Ureter (tissue), 1 donor: ENCODE data around the gene PKN3. TPM values are rescaled to one million over a fixed set of nuclear protein-coding genes. Genes with fewer than 3 reads are reported as not detected.

Source experiments
- DNase-seq: peaks from one replicate; pipeline ENCODE4 v3.0.0-alpha.2; 2020; ENCODE audit warnings: low spot score
- total RNA-seq: library from RNA; stranded (reverse); gene quantifications from one replicate; pipeline ENCODE4 v1.2.4, GENCODE V29; 2023
- donor health status: DM: yes; HTN: yes; CAD: no.

PKN3 gene
- total RNA-seq, 1 donor from 2014 or later: 11.1 TPM

GRCh38 chr9:128716581-128717254 lies 14.4 kb downstream of the PKN3 start:
- no peak for DNase-seq

- DNase-seq: no peak
Measured at GRCh38 chr9:128718047-128718446, 15.7 kb downstream of the PKN3 start.

DNA sequence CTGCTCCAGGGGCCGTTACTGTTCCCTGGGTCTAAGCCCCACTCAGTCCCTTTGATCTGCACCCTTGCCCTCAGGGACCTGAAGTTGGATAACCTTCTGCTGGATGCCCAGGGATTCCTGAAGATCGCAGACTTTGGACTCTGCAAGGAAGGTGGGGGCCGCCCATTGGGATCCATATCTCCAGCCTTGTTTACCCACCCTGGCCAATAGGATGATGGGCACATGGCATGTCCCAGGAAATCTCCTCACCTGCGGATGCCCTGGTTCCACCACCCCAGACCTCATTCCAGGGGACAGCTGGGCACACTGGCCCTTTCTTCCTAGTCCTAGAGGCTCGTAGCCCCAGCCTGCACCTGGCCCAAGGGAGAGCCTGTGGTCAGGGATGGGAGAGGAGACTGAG lies 16.2 kb downstream of the PKN3 start:
- DNase-seq: no peak

- DNase-seq: no peak
Measured at GRCh38 chr9:128719919-128720605, 17.8 kb downstream of the PKN3 start.

DNA sequence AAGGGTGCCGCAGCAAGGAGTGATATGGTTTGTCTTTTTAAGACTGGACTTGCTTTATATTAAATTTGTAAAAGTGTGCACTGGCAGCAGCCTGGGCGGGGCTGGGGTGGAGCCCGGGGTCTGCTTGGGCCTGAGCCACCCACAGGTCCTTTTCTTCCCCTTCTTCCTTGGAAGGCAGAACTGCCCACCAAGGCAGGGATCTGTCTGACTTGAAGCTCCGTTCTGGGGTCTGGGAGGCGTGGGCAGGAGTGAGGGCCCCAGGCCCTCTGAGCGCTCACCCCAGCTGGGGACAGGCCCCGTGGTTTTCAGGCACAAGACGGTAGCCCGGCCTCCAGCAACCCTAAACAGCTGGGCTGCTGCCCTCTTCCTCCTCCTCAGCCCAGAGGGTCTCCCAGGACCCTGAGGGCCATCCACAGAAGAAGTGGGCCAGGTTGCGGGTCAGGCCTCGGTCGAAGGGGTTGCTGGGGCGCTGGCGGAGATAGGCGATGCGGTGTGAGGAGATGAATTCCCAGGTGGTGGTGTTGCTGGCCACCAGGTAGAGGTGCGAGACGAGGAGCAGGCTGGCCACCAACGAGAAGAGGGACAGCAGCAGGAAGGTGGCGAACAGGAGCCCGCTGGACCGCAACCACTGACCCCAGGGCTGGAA lies 18.7 kb downstream of the PKN3 start:
- no peak for DNase-seq

DNA sequence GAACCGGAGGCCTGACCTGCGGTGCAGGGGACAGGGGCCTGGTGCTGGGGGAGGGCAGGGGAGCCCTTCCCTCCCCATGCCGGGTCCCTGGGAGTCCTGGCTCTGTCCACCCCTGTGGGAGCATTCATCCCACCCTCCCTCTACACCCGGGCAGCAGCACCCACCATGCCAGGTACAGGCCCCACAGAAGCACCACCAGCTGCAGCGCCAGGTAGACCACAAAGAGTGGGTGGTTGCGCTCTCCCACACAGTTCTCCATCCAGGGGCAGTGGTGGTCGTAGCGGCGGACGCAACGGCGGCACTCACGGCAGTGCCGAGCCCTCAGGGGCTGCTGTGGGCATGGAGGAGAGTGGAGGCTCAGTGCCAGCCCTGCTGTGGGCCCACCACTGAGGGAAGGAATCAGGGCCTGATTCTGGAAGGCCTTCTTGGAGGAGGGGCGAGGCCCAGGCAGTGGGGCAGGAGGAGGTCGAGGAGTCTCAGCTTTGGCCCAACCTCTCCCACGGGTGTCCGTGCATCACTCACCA lies 19.2 kb downstream of the PKN3 start:
- no peak for DNase-seq

- no peak for DNase-seq
Measured at GRCh38 chr9:128722380-128723351, 20.4 kb downstream of the PKN3 start.

- DNase-seq: no peak
Measured at GRCh38 chr9:128723352-128723865, 21.1 kb downstream of the PKN3 start.

DNA sequence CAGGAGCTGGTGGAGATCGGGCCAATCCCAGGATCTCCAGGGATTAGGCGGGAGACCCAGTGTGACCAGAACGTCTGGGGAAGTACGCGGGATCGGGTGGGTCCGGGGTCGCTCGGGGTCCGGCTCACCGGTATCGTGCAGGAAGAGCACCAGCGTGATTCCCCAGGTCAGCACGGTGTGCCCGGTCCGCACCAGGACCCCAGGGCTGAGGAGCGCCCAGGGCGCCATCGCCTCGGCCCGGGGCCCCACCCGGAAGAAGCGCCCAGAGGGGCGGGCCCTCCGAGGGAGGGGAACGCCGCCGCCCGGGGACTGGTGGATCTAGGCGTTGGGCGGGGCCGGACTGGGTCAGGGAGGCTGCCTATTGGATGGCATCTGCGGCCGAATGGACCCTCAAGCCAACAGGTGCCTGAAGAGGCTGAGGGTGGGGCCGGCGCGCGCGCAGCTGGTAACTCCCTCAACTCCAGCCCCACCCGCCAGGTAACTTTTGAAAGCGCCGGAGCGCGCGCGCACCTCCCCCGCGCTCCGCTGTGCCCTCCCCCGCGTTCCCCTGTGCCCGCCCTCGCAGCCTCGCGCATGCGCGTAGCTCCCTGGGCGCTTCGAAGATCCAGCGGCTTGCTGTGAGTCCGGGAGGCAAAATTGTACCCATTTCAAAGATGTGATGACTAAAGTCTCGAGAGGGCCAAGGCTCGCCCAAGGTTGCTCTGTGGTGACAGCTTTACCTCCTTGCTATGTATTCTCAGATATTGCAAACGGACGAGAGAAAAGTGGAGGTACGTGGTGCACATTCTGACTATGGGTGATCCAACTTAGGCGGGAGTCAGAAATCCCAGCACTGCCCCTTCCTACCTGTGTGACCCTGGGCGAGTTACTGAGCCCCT lies 21.8 kb downstream of the PKN3 start, which contains the start of gene ZDHHC12:
Gene ZDHHC12, minus strand, starts transcription at position 262 of the 878 bp plus-strand sequence. Its CDS starts 34 bp downstream, at position 228.
- DNase-seq: peak; percentile 97

DNA sequence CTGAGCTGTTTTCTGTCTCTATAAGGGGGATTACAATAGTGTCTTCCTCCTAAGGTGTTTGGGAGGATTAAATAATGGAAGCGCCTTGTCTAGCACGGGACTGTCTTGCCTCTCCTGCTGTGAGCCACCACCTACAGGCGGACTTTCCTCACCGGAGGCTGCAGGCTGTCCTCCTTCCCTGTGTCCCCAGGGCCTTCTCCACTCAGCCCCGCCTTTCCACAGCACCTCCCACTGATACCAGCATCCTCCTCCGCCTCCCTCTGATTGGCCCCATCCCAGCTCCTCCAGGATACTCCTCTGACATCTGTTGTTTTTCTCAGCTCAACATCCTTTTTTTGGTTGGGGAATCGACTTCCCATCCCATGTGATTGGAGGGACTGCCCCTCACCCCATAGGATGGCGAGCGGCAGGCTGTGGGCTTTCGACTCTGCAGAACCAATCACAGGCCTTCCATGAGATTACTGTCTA lies 22.5 kb downstream of the PKN3 start:
- DNase-seq: peak; percentile 71

DNA sequence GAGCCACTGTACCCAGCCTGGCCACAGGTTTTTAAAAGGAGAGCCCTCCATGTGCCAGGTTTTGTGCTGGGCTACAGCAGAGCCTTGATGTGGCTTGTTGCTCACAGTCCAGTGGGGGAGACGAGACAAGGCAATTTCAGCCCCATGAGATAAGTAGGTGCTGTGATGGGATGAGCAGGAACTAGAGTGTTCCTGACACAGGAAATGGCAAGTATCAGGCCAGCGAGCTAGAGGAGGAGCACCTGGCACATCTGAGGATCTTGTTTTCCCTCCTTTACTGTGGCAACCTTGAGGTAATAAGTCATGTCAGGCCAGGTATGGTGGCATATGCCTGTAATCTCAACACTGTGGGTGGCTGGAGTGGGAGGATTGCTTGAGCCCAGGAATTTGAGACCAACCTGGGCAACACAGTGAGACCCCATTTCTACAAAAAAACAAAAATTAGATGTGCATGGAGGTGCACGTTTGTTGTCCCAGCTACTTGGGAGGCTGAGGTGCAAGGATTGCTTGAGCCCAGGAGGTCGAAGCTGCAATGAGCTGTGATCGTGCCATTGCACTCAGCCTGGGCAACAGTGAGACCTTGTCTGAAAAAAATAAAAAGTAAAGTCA lies 25.4 kb downstream of the PKN3 start:
- no peak for DNase-seq

DNA sequence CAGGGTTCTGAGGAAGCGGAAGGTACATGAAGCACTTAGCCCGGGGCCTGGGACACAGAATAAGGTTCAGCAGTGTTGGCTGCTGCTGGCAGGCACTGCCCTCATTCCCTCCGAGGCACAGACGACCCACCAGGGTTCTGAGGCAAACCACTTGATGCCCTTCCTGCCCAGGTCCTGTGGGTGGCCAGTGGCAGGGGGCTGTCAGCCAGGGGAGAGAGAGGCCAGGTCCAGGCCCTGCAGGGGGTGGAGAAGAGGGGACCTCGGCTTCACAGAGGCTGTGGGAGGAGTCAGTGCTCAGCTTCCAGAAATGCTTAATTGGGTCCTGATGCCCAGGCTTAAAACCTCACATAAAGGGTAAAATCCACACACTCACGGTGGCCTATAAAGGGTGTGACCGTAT lies 26.0 kb downstream of the PKN3 start:
- no peak for DNase-seq

DNA sequence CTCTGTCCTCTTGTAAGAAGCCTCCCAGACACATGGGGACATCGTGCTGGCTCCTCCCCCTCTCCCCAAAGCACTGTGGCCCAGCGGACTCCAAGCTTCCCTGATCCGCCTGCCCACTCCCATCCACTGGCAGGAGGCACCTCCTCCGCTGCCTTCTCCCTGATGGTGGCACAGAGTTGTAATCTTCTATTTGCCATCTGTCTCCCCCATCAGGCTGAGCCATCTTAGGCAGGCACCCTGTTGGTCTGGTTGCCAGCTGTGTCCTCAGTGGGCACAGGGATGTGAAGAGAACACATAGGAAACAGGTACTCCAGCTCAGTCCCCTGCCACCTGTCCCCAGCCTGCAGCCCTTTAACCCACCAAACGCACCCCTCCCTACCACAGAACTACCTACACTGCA lies 27.0 kb downstream of the PKN3 start:
- DNase-seq: no peak

DNA sequence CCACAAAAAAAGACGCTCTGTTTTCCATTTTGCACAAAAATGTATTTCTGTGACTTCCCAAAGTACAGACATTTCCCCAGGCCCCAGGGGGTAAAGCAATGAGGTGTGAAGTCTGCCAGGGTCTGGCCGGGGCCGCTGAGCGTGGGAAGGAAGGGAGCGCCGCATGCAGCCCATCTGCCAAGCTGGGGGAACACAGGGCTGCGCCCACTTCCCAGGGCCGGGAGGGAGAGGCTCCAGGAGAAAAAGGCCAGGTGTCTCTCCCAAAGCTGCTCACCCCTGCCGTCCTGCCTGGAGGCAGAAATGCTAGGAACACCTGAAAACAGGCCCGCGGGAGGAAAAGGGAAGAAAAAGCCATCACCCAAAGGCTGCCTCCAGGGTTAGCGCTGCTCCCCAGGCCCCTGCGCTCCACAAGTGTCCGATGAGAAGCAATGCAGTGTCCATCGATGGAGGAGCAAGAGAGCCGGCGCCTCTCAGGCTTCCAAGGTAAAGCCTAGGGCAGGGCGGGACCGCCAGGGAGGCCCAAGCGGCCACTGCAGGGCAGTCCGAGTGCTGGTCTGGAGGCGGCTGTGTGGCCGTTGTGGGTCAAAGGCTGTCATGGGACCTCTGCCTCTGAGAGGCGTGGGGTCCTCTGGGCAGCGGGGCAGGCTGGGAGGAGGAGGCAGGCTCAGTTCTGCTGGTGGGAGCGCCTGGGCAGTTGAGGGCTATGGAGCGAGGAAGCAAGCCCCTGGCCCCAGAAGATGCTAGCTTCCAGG lies 27.6 kb downstream of the PKN3 start:
- no peak for DNase-seq

GRCh38 chr9:128731093-128731492 lies 28.8 kb downstream of the PKN3 start:
- no peak for DNase-seq

GRCh38 chr9:128731691-128732090 lies 29.4 kb downstream of the PKN3 start:
- no peak for DNase-seq

GRCh38 chr9:128732576-128732975 lies 30.3 kb downstream of the PKN3 start:
- no peak for DNase-seq

GRCh38 chr9:128733256-128733655 lies 31.0 kb downstream of the PKN3 start:
- peak; percentile 66 for DNase-seq

DNA sequence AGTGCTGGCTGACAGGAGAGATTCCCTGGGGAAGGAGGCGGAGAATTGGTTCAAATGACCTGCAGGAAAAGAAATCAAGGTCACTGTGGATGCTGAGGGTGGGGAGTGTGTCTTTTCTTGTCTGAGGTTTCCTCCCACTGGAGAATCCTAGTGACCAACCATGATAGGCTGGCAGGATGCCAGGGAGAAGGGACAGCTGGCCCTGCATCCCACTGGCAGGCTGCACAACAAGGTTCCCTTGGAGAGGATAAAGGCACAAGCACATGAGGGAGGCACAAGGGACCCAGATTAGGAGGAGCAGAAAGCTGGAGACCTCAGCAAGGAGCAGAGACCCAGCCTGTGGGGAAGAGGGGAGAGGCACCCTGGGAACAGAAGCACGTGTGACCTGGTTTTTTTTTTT lies 33.1 kb downstream of the PKN3 start:
- DNase-seq: no peak
